Measurements from ENCODE around the gene ZNF580. TPM values are rescaled to one million over a fixed set of nuclear protein-coding genes. Genes with fewer than 3 reads are reported as not detected.

Gene ZNF580
- total RNA-seq, 1 experiment from 2014 or later, result 22.8 TPM

DNA sequence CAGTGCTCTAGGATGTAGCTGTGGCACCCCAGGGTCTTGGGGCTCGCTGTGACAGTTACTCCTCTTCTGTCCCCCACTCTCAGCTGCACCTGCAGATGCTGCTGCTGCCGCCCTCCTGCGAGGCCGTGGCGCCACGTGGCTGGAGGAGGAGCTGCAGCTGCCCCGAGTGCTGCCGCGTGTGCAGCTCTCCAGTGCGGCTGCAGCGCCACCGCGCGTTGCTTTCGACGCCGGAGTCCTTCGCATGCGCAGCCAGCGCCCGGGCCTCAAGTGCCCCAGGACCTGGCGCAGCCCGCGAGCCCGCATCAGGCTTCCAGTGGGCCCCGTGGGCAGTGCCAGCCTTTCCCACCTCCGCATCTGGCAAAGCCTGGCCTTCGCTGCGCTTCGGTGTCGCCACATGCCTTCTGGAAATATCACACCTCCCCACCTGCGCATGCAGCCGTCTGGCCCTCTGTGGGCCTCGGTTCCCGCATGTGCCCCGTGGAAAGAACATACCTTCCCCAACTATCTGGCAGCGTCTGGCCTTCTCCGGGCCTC is 692 bp upstream of the ZNF580 start:
- Histone ChIP-seq H3K27me3 (ENCODE audit: insufficient read depth, low read length) (no peaks in the 10 kb centered on the region), H3K9ac (ENCODE audit: extremely low read depth, insufficient read length, low read length) (no peak overlapping the region), H2BK120ac (ENCODE audit: low read depth, low read length, poor library complexity, severe bottlenecking) (no peak overlapping the region), H4K8ac (replicated peaks; ENCODE audit: insufficient read length, low read depth, low read length) (no peak overlapping the region), H2BK5ac (ENCODE audit: insufficient read length, low read length) (no peak overlapping the region), H3K4me1 (ENCODE audit: insufficient read depth, low read length) (0 out of 2 replicates have a peak, but pooled peaks cover 2% of the 10 kb centered on the region), H3K4me2 (ENCODE audit: insufficient read depth, insufficient read length, low read length) (peak overlapping the region; percentile 58), H2BK15ac (ENCODE audit: low read depth, low read length) (no peak overlapping the region), H3K4ac (ENCODE audit: low read depth, low read length) (no peak overlapping the region), H3K23me2 (ENCODE audit: insufficient read length, low read depth, low read length, poor library complexity, severe bottlenecking) (peaks cover 36% of the 10 kb centered on the region), H4K5ac (ENCODE audit: insufficient read length, low read depth, low read length) (no peak overlapping the region), H3K9me3 (ENCODE audit: control insufficient read depth, low read depth, low read length) (no peaks in the 10 kb centered on the region), H2BK12ac (ENCODE audit: insufficient read length, low read depth, low read length) (no peak overlapping the region), H4K20me1 (ENCODE audit: control insufficient read depth, insufficient read depth, insufficient read length) (no peaks in the 10 kb centered on the region), H3K23ac (ENCODE audit: insufficient read length, low read depth, low read length) (no peak overlapping the region), H3K18ac (ENCODE audit: insufficient read length, low read depth, low read length) (no peak overlapping the region), H3K27ac (ENCODE audit: insufficient read length, low read depth, low read length) (no peak overlapping the region), H3K56ac (ENCODE audit: insufficient read length, low read depth, low read length) (no peak overlapping the region), H2AK5ac (ENCODE audit: insufficient read length, low read length) (no peak overlapping the region), H2AFZ (ENCODE audit: low read length) (no peak overlapping the region), H3K14ac (ENCODE audit: insufficient read depth, low read length) (no peak overlapping the region), H3K79me1 (ENCODE audit: insufficient read depth, low read depth, low read length, poor library complexity, severe bottlenecking) (peaks cover 9% of the 10 kb centered on the region), H4K91ac (ENCODE audit: insufficient read length, low read depth, low read length) (no peak overlapping the region), H3K79me2 (ENCODE audit: insufficient read depth, low read length) (peaks cover 15% of the 10 kb centered on the region; the same call in 1 of the 2 replicates), H3T11ph (ENCODE audit: low read length) (no peak overlapping the region), H2BK20ac (ENCODE audit: low read depth, low read length, poor library complexity, severe bottlenecking) (no peak overlapping the region)
- peaks cover 0 to 4% of the 10 kb centered on the region in 2 experiments; a peak in 3 of 5 replicates for H3K9me3 Mint-ChIP-seq
- TF ChIP-seq, protein P1, sequence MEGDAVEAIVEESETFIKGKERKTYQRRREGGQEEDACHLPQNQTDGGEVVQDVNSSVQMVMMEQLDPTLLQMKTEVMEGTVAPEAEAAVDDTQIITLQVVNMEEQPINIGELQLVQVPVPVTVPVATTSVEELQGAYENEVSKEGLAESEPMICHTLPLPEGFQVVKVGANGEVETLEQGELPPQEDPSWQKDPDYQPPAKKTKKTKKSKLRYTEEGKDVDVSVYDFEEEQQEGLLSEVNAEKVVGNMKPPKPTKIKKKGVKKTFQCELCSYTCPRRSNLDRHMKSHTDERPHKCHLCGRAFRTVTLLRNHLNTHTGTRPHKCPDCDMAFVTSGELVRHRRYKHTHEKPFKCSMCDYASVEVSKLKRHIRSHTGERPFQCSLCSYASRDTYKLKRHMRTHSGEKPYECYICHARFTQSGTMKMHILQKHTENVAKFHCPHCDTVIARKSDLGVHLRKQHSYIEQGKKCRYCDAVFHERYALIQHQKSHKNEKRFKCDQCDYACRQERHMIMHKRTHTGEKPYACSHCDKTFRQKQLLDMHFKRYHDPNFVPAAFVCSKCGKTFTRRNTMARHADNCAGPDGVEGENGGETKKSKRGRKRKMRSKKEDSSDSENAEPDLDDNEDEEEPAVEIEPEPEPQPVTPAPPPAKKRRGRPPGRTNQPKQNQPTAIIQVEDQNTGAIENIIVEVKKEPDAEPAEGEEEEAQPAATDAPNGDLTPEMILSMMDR (conservative IDR thresholded peaks at IDR 0.05), result no peak; the same call in 2 of the 3 replicates
- DNase-seq, result peak; percentile 80
- H3K36me3 Mint-ChIP-seq (ENCODE audit: insufficient read depth in 1 of 3, low read depth in 3 of 3), result peaks cover 17 to 24% (median 23%) of the 10 kb centered on the region in 3 experiments; a peak in 6 of 7 replicates
- no CpG with 5 or more reads among the region's 38 CpGs for WGBS (ENCODE audit: extremely low coverage, insufficient read length, low lambda C conversion rate)
- H3K4me1 Mint-ChIP-seq, result peaks cover 30 to 46% of the 10 kb centered on the region in 2 experiments
- peak overlapping the region; percentile 80 to 97 for H3K4me3 Mint-ChIP-seq
- peak overlapping the region; percentile 47 to 94 (median 90); a peak in 4 of 7 replicates for H3K27ac Mint-ChIP-seq
- H3K27me3 Mint-ChIP-seq (ENCODE audit: low read depth), result peaks cover 3% of the 10 kb centered on the region; the same call in 1 of the 2 replicates
